Colonic mucosa (tissue), 4 donors: ENCODE results near the gene FBXW9. TPM values are rescaled to one million over a fixed set of nuclear protein-coding genes. Genes with fewer than 3 reads are reported as not detected.
"Not testable (repeated sequence)": the region's sequence is repeated elsewhere in the genome, so short reads cannot be mapped to it uniquely, and the experiment has no call there.

ENCODE experiments used
- DNase-seq: peaks from one replicate; pipeline ENCODE4 v3.0.0-alpha.2; 2020
- H3K27ac ChIP-seq: fragments of 200-600 bp; one replicate; pipeline ENCODE4 v1.8.0; 2021
- H3K27me3 ChIP-seq: fragments of 200-600 bp; one replicate; pipeline ENCODE4 v1.8.0; 2021
- H3K36me3 ChIP-seq: fragments of 200-600 bp; one replicate; pipeline ENCODE4 v1.8.0; 2021
- H3K4me1 ChIP-seq: fragments of 200-600 bp; one replicate; pipeline ENCODE4 v1.8.0; 2021; ENCODE audit warnings: mild to moderate bottlenecking
- H3K4me3 ChIP-seq: fragments of 200-600 bp; one replicate; pipeline ENCODE4 v1.8.0; 2021
- H3K9ac ChIP-seq, 2 donors: one replicate each; pipeline ENCODE4 v1.7.0; 2013; ENCODE audit warnings: control low read depth in 2 of 2, low read depth in 2 of 2, low read length in 2 of 2
- H3K9me3 ChIP-seq: fragments of 200-600 bp; one replicate; pipeline ENCODE4 v1.8.0; 2021
- intact Hi-C: fragments of 100-400 bp; cut with DNase I; formaldehyde crosslinking; loops from one replicate; pipeline ENCODE4 v1.14.1; 2022
- total RNA-seq, 2 donors: library from RNA; stranded (reverse); fragmentation: NEBNext Ultra II Directional in 1 of 2; extraction: Animal tissue kit (Norgen Biotek cat#: 25700) in 1 of 2; gene quantifications; one replicate each; pipeline ENCODE4 v1.2.1, GENCODE V29; 2021
- TF ChIP-seq, protein P1 (sequence below): fragments of 200-600 bp; IDR thresholded peaks from one replicate; pipeline ENCODE4 v1.8.0; 2022; ENCODE audit warnings: antibody characterized with exemption, mild to moderate bottlenecking
- donor health status: healthy.
- donor health status: DM: no; HTN: no; CAD: no.
- donor health status: DM: no; HTN: no; CAD: no.

Gene FBXW9
- total RNA-seq, 2 donors from 2014 or later: 6.5 to 10.3 TPM

DNA sequence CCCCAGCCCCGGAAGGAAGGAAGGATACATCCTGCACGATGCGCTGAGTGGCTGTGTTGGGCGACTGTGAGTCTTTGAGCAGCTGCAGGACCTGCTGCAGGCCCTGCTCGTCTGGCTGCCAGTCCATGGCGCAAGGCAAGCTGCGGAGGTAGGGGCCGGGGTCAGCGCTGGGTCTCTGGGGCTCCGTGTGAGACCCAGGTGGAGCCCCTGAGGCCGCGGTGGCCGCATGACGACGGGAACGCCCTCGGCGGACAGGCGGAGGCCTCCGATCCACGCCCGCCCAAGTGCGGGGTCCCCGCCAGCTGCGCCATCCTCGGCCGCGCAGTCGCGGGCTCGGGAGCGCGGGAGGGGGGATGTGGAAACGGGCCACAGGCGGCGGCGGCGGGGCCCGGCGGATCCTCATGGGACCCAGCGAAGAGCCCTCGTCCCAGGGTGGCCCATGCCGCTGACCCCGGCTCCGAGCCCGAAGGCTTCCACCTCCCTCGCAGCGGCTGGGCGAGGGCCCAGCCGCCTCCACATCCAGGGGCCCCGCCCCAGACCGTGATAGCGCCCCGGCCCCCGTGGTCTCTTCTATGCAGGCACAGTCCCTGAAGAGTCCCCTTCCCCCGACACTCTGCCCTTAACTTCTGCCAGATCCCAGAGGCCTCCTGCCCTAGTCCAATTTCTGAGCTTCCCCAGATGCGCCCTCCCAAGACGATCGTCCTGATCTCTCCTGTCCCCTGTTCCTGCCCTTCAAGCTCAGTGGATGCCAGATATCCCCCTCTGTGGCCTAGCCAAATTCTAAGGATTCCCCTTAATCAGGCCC, 24.6 kb upstream of the FBXW9 start:
- H3K4me3 ChIP-seq: peak overlapping the region; percentile 72
- H3K4me1 ChIP-seq: no peaks in the 10 kb centered on the region
- peak overlapping the region; percentile 82 for H3K27ac ChIP-seq
- H3K36me3 ChIP-seq: no peaks in the 10 kb centered on the region
- peak overlapping the region; percentile 80 to 97 for H3K9ac ChIP-seq
- H3K9me3 ChIP-seq: no peaks in the 10 kb centered on the region
- TF ChIP-seq, protein P1, sequence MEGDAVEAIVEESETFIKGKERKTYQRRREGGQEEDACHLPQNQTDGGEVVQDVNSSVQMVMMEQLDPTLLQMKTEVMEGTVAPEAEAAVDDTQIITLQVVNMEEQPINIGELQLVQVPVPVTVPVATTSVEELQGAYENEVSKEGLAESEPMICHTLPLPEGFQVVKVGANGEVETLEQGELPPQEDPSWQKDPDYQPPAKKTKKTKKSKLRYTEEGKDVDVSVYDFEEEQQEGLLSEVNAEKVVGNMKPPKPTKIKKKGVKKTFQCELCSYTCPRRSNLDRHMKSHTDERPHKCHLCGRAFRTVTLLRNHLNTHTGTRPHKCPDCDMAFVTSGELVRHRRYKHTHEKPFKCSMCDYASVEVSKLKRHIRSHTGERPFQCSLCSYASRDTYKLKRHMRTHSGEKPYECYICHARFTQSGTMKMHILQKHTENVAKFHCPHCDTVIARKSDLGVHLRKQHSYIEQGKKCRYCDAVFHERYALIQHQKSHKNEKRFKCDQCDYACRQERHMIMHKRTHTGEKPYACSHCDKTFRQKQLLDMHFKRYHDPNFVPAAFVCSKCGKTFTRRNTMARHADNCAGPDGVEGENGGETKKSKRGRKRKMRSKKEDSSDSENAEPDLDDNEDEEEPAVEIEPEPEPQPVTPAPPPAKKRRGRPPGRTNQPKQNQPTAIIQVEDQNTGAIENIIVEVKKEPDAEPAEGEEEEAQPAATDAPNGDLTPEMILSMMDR: no peak
- intact Hi-C loops: loop anchor here (5.0 kb wide), 1 partner anchor 36 kb away; no protein-coding TSS in a partner anchor
- peak; percentile 26 for DNase-seq
- no peaks in the 10 kb centered on the region for H3K27me3 ChIP-seq

DNA sequence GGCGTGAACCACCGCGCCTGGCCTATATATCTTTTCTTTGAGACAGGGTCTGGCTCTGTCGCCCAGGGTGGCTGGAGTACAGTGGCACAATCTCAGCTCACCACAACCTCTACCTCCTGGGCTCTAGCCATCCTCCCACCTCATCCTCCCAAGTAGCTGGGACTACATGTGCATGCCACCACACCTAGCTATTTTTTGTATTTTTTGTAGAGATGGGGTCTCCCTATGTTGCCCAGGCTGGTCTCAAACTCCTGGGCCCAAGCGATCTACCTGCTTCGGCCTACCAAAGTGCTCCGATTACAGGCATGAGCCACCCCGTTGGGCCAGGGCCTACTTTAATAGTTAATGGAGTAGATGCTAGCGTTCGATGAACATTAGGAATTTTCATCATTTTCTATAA, 23.9 kb upstream of the FBXW9 start:
- H3K27ac ChIP-seq: no peak overlapping the region
- DNase-seq: no peak
- H3K36me3 ChIP-seq: peaks cover 1% of the 10 kb centered on the region
- TF ChIP-seq, protein P1: no peak
- intact Hi-C loops: loop anchor here (5.0 kb wide), 1 partner anchor 37 kb away; no protein-coding TSS in a partner anchor
- H3K4me3 ChIP-seq: no peak overlapping the region
- no peaks in the 10 kb centered on the region for H3K27me3 ChIP-seq
- no peaks in the 10 kb centered on the region for H3K4me1 ChIP-seq
- no peaks in the 10 kb centered on the region for H3K9me3 ChIP-seq
- H3K9ac ChIP-seq: peak overlapping the region in 1 of 2 donors; percentile 97

DNA sequence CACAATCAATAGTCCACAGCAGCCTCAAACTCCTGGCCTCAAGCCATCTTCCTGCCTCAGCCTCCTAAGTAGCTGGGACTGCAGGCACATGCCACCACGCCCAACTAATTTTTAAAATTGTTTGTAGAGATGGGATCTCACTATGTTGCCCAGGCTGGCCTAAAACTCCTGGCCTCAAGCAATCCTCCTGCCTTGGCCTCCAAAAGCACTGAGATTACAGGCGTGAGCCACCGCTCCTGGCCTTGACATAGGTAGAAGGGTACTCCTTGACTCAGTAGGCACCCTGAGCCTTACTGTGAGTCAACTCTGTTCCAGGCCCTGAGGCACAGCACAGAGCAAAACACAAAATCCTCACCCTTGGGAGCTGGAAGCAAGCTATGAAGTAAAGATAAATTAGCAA, 19.5 kb upstream of the FBXW9 start:
- no peak overlapping the region for H3K4me3 ChIP-seq
- no peak overlapping the region for H3K9ac ChIP-seq
- TF ChIP-seq, protein P1: no peak
- intact Hi-C loops: no loop called here
- H3K9me3 ChIP-seq: no peaks in the 10 kb centered on the region
- H3K36me3 ChIP-seq: peaks cover 19% of the 10 kb centered on the region
- no peaks in the 10 kb centered on the region for H3K4me1 ChIP-seq
- no peak overlapping the region for H3K27ac ChIP-seq
- no peaks in the 10 kb centered on the region for H3K27me3 ChIP-seq
- no peak for DNase-seq

DNA sequence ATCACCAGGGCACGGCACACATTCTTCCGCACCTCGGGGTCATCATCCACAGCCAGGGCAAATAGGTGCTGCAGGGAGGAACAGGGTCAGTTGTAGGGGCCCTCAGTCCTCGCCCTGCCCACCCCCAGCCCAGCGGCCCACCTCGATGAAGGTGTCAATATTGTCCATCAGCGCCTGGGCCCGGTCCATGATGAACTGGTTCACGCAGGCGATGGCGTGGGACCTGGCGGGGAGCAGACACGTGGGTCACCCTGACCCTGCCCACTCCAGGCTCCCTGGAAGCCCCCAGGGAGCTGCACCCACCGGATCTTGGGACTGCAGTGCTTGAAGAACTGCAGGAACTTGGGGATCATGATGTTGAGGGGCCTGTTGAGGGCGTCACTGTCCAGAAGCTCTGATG, 18.7 kb upstream of the FBXW9 start:
- intact Hi-C loops: no loop called here
- Histone ChIP-seq H3K4me3 (no peak overlapping the region), H3K9me3 (no peaks in the 10 kb centered on the region), H3K36me3 (peaks cover 25% of the 10 kb centered on the region), H3K9ac (no peak overlapping the region), H3K27me3 (no peaks in the 10 kb centered on the region), H3K4me1 (no peaks in the 10 kb centered on the region), H3K27ac (no peak overlapping the region)
- TF ChIP-seq, protein P1: no peak
- DNase-seq: no peak

DNA sequence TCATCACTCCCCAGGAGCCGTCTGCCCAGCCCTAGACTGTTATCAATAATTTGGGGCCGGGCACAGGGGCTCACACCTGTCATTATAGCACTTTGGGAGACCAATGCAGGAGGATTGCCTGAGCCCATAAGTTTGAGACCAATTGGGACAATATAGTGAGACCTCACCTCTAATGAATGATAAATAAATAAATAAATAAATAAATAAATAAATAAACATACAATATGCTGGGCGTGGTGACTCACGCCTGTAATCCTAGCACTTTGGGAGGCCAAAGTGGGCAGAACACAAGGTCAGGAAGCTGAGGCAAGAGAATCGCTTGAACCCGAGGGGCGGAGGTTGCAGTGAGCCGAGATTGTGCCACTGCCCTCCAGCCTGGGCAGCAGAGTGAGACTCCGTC, 16.9 kb upstream of the FBXW9 start:
- H3K36me3 ChIP-seq: peaks cover 25% of the 10 kb centered on the region
- H3K27me3 ChIP-seq, intact Hi-C loops, H3K4me3 ChIP-seq, H3K4me1 ChIP-seq, H3K9me3 ChIP-seq, H3K9ac ChIP-seq, DNase-seq, H3K27ac ChIP-seq: not testable (repeated sequence)

DNA sequence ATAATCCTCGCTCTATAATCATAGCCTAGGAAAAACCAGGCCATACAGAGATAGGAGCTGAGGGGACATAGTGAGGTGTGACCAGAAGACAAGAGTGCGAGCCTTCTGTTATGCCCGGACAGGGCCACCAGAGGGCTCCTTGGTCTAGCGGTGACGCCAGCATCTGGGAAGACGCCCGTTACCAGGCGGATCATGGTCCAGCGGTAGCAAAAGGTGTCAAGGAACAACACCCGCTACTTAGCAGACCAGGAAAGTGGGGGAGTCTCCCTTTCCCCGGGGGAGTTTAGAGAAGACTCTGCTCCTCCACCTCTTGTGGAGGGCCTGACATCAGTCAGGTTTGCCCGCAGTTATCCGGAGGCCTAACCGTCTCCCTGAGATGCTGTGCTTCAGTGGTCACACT, 15.6 kb upstream of the FBXW9 start:
- intact Hi-C loops, H3K9ac ChIP-seq, H3K27me3 ChIP-seq, H3K27ac ChIP-seq, H3K4me3 ChIP-seq, H3K4me1 ChIP-seq, H3K9me3 ChIP-seq: not testable (repeated sequence)
- peaks cover 26% of the 10 kb centered on the region for H3K36me3 ChIP-seq
- TF ChIP-seq, protein P1: peak; percentile 33
- DNase-seq: peak; percentile 39
